ENCODE data around the gene ZAR1L.
A peak's percentile ranks its signal among the peaks of the same experiment; 100 is the strongest.
"Not testable (repeated sequence)": the region's sequence is repeated elsewhere in the genome, so short reads cannot be mapped to it uniquely, and the experiment has no call there.

The ZAR1L gene, protein sequence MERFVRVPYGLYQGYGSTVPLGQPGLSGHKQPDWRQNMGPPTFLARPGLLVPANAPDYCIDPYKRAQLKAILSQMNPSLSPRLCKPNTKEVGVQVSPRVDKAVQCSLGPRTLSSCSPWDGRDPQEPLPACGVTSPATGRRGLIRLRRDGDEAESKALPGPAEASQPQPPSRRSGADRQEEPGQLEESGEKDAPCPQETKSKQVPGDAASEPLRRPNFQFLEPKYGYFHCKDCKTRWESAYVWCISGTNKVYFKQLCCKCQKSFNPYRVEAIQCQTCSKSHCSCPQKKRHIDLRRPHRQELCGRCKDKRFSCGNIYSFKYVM

DNA sequence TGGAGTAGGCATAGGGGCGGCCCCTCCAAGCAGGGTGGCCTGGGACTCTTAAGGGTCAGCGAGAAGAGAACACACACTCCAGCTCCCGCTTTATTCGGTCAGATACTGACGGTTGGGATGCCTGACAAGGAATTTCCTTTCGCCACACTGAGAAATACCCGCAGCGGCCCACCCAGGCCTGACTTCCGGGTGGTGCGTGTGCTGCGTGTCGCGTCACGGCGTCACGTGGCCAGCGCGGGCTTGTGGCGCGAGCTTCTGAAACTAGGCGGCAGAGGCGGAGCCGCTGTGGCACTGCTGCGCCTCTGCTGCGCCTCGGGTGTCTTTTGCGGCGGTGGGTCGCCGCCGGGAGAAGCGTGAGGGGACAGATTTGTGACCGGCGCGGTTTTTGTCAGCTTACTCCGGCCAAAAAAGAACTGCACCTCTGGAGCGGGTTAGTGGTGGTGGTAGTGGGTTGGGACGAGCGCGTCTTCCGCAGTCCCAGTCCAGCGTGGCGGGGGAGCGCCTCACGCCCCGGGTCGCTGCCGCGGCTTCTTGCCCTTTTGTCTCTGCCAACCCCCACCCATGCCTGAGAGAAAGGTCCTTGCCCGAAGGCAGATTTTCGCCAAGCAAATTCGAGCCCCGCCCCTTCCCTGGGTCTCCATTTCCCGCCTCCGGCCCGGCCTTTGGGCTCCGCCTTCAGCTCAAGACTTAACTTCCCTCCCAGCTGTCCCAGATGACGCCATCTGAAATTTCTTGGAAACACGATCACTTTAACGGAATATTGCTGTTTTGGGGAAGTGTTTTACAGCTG, at the start of gene ZAR1L, which contains the start of gene BRCA2:
Gene ZAR1L (minus strand): TSS at position 126 of the 790 bp plus-strand sequence. CDS start 3,438 bp downstream, outside the sequence.
Gene BRCA2 (plus strand): TSS at position 271 of the 790 bp plus-strand sequence. CDS start 953 bp downstream, outside the sequence.
- peak; percentile 83 for DNase-seq (ENCODE audit: low spot score)

DNA sequence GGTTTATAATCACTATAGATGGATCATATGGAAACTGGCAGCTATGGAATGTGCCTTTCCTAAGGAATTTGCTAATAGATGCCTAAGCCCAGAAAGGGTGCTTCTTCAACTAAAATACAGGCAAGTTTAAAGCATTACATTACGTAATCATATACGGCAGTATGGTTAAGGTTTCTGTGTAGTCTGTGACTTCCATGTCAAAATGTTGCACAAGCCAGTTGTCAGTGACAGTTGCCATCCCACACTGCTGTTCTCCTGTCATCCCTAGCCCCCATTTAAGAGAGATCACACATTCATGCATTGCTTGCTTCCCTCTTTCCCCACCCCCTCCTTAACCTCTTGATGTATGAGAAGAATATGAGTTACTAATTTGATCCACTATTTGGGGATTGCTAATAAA, 47.4 kb upstream of the ZAR1L start:
- no peak for DNase-seq (ENCODE audit: low spot score)

DNA sequence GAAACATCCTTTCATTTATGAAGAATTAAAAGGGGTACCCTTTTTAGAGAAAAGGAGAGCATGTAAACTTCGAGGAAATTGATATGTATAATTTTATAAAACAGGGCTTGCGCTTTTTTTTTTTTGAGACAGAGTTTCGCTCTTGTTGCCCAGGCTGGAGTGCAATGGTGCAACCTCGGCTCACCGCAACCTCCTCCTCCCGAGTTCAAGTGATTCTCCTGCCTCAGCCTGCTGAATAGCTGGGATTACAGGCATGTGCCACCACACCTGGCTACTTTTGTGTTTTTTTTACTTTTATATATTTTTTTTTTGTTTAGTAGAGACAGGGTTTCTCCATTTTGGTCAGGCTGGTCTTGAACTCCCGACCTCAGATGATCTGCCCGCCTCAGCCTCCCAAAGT, 40.8 kb upstream of the ZAR1L start:
- DNase-seq (ENCODE audit: low spot score): not testable (repeated sequence)

DNA sequence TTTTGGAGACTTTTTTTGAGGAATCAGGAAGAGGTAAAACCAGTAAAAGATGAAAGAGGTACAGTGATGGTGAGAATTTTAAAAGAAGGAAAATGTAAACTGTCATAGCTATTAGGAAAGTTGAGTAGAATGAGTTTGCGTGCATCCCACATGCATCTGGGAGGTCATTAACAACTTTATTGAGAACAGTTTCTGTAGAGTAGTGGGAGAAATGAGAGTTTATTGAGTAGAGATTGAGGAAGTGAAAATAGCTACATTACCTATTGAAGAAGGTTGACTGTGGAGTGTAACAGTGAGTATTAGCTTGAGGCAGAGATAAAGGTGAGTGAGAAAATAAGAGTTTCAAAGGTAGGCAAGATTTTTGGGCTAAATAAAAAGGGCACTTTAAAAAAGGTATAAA, 38.9 kb upstream of the ZAR1L start:
- DNase-seq (ENCODE audit: low spot score): no peak

DNA sequence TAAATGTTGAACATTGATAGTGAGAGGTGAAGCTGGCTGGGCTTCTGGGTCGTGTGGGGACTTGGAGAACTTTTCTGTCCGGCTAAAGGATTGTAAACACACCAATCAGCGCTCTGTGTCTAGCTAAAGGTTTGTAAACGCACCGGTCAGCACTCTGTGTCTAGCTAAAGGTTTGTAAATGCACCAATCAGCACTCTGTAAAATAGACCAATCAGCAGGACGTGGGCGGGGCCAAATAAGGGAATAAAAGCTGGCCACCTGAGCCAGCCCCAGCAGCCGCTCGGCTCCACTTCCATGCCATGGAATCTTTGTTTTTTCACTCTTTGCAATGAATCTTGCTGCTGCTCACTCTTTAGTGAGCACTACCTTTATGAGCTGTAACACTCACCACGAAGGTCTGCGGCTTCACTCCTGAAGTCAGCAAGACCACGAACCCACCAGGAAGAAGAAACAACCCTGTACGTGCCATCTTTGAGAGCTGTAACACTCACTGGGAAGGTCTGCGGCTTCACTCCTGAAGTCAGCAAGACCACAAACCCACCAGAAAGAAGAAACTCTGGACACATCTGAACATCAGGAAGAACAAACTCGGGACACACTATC, 35.8 kb upstream of the ZAR1L start:
- DNase-seq (ENCODE audit: low spot score): not testable (repeated sequence)

DNA sequence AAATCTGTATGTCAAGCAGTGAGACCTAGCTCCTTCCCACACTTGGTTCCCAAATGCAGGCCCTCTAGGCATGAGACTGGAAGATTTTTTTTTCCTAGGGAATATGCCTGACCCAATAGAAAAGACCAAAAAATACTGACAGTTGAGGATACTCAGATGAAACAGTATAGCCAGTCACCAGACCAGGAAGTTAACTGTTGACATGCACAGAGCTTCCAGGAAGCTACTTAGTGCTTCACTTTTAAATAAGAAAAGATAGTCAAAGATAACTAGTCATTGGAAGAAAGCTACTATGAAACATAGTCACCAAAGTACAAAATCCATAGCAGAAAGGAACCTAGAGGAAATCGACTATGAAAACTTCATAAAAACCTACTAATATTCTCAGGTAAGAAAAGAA, 32.5 kb upstream of the ZAR1L start:
- no peak for DNase-seq (ENCODE audit: low spot score)

DNA sequence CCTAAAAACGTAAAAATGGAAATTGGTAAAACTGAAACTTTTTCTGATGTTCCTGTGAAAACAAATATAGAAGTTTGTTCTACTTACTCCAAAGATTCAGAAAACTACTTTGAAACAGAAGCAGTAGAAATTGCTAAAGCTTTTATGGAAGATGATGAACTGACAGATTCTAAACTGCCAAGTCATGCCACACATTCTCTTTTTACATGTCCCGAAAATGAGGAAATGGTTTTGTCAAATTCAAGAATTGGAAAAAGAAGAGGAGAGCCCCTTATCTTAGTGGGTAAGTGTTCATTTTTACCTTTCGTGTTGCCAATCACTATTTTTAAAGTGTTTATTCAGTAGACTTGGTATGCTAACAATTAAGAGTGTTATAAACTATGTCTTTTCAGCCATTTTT, 25.8 kb upstream of the ZAR1L start:
- no peak for DNase-seq (ENCODE audit: low spot score)

DNA sequence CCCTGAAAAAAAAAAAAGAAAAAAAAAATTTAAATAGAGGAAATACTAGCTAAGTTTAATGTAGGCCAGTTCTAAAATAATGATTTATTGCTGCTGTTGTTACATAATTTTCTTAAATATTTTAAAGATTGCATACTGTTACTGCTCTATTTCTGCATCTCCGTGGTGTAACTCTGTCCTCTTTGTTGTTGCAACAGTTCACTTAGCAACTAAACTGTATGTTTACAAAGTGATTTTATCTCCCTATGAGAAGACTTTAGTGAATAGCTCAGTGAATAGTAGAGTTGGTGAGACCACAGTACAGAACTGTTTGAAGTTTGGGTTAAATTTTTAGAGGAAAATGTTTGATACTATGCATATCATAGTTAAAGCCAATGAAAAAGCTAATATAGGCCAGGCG, 19.5 kb upstream of the ZAR1L start:
- no peak for DNase-seq (ENCODE audit: low spot score)

DNA sequence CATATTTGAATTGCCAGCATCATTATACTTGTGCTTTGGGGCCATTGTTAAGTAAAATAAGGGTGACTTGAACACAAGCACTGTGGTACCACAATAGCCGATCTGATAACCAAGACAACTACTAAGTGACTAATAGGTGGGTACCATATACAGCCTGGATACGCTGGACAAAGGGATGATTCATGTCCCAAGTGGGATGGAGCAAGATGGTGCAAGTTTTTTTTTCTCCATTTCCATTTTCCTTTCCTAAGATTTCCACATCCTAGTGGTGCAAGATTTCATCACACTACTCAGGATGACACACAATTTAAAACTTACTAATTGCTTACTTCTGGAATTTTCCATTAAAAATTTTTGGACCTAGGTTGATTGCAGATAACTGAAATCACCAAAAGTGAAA, 15.3 kb upstream of the ZAR1L start:
- no peak for DNase-seq (ENCODE audit: low spot score)

DNA sequence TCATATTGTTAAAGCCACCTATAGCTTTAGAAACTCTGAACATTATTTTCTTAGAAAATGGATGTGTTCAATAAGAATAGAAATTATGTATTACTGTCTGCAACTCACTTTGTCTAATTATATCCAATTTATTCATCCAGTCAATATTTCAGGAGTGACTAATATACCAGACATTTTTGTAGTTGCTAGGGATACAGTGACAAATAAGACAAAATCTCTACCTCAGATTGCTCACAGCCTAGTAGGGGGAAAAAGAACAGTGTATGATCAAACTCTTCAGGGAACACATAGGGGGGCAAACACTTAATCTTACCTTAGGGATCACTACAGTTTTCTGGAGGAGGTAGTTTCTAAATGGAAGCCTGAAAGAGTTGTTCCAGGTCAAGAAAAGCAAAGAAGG, 8.7 kb upstream of the ZAR1L start:
- DNase-seq (ENCODE audit: low spot score): no peak

DNA sequence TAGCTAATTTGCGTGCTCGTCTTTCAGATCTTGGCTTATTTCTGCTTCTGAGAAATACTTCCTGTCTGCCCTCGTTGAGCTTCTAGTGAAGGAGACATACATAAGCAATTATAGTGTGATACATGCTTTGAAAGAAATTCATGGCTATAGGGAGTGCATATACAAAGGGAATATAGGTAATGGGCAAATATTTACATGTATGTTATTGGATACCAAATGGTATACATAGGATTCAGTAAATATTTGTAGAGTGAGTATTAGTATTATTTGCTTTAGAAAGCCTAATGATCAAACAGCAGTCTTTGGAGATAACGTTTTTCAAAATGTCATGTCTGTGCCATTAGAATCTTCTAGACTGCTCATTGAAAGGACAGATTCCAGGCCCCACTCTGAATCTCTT, 5.4 kb upstream of the ZAR1L start:
- DNase-seq (ENCODE audit: low spot score): no peak

DNA sequence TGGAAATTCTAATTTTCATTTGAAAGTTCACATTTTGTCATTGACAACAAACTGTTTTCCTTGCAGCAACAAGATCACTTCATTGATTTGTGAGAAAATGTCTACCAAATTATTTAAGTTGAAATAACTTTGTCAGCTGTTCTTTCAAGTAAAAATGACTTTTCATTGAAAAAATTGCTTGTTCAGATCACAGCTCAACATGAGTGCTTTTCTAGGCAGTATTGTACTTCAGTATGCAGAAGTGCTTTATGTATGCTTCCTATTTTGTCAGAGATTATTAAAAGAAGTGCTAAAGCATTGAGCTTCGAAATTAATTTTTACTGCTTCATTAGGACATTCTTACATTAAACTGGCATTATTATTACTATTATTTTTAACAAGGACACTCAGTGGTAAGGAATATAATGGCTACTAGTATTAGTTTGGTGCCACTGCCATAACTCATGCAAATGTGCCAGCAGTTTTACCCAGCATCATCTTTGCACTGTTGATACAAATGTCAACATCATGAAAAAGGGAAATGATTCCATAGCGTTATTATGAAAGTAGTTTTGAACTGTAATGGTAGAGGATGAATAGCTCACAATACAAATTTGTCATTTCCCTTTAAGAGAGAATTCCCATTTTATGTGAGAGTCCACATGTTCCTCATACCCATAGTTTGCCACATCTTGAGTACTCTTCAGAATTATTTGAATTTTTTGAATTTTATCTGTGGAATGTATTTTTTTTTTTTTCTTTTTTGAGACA, 2.7 kb upstream of the ZAR1L start:
- DNase-seq (ENCODE audit: low spot score): no peak

DNA sequence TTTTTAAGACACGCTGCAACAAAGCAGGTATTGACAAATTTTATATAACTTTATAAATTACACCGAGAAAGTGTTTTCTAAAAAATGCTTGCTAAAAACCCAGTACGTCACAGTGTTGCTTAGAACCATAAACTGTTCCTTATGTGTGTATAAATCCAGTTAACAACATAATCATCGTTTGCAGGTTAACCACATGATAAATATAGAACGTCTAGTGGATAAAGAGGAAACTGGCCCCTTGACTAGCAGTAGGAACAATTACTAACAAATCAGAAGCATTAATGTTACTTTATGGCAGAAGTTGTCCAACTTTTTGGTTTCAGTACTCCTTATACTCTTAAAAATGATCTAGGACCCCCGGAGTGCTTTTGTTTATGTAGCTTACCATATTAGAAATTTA, 1.3 kb upstream of the ZAR1L start:
- DNase-seq (ENCODE audit: low spot score): no peak

DNA sequence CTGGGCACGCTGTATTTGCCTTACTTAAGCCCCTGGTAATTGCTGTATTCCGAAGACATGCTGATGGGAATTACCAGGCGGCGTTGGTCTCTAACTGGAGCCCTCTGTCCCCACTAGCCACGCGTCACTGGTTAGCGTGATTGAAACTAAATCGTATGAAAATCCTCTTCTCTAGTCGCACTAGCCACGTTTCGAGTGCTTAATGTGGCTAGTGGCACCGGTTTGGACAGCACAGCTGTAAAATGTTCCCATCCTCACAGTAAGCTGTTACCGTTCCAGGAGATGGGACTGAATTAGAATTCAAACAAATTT, 821 bp upstream of the ZAR1L start:
- DNase-seq (ENCODE audit: low spot score): no peak

DNA sequence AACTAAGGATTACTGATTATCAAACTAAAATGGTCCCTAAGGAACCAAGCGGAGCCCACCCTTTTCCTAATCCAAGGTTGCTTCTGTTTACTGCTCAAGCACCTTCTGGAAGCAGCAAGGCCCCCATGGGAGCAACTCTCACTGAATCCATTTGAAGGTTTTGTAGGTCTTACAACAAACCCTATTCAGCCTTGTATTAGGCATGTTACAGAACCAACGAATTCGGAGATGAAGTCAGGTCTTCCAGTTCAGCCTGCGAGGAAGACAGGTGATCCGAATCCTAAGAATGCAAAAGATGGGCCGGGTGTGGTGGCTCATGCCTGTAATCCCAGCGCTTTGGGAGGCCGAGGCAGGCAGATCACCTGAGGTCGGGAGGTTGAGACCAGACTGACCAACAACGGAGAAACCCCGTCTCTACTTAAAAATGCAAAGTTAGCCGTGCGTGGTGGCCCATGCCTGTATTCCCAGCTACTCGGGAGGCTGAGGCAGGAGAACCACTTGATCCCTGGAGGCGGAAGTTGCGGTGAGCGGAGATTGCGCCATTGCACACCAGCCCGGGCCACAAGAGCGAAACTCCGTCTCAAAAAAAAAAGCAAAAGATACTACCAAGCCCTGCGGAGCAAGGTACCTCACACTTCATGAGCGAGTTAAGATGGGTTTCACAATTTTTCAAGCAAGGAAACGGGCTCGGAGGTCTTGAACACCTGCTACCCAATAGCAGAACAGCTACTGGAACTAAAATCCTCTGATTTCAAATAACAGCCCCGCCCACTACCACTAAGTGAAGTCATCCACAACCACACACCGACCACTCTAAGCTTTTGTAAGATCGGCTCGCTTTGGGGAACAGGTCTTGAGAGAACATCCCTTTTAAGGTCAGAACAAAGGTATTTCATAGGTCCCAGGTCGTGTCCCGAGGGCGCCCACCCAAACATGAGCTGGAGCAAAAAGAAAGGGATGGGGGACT, 609 bp downstream of the ZAR1L start:
- DNase-seq (ENCODE audit: low spot score): peak; percentile 45

DNA sequence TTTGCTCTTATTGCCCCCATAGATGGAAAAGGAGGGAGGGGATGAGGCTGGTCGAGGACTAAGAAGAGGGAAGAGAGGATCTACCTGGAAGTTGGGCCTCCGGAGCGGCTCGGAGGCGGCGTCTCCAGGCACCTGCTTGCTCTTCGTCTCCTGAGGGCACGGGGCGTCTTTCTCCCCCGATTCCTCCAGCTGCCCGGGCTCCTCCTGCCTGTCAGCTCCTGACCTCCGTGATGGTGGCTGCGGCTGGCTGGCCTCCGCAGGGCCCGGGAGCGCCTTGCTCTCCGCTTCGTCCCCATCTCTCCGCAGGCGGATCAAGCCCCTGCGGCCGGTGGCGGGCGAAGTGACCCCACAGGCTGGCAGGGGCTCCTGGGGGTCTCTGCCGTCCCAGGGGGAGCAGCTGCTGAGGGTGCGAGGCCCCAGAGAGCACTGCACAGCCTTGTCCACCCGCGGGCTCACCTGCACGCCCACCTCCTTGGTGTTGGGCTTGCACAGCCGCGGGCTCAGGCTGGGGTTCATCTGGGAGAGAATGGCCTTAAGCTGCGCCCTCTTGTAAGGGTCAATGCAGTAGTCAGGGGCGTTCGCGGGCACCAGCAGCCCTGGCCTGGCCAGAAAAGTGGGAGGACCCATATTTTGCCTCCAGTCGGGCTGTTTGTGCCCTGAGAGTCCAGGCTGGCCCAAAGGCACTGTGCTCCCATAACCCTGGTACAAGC, 3.8 kb downstream of the ZAR1L start:
- DNase-seq (ENCODE audit: low spot score): no peak

DNA sequence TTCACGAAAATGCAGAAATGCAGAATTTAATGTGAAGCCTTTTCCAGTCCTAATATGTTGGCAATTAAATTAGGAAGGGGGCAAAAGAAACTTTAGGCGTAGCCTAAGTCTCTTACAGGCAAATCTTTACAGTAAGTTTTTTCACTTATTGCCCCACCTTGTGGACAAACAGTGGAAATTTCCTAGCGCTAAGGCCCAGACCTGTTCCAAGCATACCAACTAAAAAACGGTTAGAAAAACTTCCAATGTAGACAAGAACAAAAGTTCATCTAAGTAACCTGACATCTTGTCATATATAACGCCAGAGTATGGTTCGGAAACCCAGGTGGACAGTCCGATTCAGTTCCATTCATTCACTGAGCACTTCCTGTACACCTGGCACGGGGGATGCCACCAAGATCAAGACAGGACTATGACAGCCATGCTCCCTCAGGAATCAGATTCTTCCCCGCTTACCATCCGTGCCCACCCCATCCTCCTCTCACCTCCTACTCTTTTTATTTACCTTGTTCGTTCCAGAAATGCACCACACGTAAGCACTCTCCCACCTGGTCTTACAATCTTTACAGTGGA, 4.9 kb downstream of the ZAR1L start:
- peak; percentile 52 for DNase-seq (ENCODE audit: low spot score)

DNA sequence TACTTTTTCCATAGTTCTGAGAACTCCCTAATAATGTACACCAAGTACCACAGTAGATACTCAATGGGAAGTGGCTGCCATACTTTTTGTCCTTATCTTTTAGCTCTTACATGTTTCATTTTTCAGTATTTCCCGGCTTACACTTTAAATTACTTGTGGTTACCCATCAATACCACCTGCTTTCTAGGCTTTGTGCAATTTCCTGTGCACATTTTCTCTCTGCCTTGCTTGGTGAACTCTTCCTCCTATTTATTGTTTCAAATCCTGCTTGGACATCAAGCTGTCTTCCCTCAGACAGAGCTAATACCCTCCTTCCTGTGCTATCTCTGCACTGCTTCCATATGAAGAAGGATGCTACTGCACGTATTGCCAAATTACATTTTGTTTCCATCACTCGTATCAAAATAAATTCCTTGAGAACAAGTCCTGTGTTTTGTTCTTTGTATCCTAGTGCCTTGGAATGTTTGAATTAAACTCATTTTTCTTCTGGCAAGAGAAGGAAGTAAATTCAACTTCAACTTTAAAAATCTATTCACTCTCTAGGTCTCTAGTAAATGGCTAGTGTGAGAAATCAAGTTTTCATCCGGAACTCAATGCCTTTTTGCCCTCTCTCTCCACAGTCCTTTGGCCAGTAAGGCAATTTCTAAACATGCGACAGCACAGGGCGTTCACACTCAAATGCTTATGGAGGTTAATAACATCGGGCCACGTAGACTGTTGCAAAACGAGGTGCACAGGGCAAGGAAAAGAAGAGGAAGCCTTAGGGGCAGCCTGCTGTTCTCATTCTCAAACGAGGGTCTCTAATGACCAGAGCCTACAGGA, 5.6 kb downstream of the ZAR1L start:
- no peak for DNase-seq (ENCODE audit: low spot score)

DNA sequence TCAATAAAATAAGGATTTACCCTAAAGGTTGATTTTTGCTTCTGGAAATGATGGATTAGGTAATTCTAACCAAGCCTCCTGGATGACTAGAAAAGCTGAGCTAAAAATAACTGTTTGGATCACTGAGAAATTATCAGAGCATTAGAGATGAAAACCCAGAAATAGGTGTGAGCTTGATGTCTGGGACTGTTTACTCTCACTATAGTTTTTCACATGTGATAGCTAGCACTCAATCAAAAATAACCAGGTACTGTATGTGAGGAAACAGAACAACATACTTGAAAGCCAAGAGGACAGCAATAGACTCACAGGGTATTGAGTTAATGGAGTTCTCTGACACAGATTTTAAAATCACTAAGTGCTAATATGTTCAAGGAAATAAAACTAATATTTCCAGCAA, 9.5 kb downstream of the ZAR1L start:
- DNase-seq (ENCODE audit: low spot score): no peak
